NCI-H1930 (cell line): ENCODE measurements around the gene HCN2.

Experiments used
- DNase-seq, 2 experiments: peaks; one replicate each; lab custom pipeline; 2025; lab: John Stamatoyannopoulos, UW

HCN2 gene

DNA sequence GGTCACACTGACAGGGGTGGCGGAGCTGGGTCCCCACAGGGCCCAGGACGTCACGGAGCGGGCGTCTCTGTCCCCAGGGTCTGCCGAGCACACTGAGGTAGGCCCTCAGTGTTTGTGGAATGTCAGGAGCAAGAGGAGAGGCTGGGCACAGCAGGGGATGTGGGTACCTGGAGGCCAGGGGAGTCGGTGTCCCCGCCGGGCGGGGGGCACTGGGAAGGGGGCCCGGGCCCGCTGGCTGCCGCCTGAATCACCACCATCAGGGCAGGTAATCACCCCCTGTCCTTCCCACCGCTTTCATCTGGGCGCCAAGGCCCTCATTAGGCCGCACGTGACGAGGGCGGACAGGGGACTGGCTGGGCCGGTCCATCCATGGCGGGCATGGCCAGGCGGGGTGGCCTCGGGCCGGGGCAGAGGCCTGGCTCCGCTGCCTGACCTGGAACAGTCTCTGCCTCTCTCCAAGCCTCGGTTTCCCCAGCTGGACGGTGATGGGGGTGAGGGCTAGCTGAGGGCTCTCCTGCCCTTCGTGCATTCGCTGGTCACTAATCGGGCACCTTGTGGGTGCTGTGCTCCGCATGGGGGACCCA is 51.0 kb downstream of the HCN2 start:
- no peak for DNase-seq

DNA sequence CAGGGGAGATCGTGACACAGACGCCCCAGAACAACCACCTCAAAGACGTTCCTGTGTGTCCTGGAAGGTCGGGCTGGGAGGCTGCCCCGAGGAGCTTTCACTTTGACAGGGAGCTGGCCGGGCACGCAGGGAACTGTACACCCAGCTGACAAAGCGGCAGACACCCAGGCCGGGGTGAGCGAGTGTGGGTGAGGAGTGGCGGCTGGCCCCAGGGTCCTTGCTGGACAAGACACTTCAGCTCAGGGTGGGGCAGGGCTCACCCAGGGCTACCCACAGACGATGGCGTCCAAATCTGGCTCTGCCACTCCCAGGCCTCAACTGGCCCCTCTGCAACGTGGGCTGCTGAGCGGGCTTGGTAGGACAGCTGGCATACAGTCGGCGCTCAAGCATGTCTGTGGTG is 52.0 kb downstream of the HCN2 start:
- DNase-seq, result no peak

DNA sequence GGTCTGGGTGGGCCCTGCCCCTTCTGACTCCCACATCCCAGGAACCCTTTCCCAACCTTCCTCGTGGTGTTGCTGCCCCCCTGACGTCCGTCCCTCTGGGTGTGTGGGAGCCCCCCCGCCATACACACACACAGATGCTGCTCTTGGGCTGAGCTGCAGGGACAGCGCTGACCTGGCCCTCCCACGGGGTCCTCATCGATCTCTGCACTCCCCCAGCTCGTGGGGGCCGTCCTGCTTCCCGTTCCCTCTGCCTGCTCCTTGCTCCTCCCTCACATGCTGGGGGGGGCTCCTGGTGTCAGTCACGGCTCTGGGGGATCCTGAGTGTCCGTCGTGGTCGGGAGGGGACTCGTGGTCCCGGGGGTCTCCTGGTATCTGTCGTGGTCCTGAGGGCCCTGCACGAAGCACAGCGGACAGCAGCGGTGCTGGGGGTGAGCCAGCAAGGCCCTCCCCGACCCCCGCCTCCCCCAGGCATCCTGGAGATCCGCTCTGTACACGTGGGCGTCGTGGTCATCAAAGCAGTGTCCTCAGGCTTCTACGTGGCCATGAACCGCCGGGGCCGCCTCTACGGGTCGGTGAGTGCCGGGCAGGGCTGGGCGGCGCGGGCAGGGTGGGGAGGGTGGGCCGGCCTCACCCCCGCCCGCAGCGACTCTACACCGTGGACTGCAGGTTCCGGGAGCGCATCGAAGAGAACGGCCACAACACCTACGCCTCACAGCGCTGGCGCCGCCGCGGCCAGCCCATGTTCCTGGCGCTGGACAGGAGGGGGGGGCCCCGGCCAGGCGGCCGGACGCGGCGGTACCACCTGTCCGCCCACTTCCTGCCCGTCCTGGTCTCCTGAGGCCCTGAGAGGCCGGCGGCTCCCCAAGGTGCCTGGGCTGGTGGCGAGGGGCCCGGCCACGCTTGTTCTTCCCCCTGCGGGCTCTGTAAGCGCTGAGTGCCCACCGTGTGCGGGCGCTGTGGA is 53.4 kb downstream of the HCN2 start:
- DNase-seq, result no peak

DNA sequence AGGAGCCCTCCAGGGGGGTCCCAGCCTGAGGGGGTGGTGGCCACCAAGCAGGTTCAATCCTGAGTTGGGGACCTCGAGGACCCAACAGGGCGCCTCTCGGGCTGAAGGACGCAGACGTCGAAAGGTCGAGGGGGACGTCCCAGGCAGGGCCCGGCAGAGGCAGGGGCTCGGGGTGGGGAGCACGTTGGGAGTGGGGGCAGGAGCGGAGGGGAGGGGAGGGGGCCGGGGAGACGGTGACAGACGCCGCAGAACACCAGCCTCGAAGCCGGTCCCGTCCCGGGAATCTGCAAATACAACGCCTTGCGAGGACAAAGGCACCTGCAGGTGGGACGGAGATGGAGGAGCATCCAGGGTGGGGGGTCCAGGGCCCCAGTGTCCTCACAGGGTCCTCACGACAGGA is 54.1 kb downstream of the HCN2 start:
- DNase-seq, result no peak

DNA sequence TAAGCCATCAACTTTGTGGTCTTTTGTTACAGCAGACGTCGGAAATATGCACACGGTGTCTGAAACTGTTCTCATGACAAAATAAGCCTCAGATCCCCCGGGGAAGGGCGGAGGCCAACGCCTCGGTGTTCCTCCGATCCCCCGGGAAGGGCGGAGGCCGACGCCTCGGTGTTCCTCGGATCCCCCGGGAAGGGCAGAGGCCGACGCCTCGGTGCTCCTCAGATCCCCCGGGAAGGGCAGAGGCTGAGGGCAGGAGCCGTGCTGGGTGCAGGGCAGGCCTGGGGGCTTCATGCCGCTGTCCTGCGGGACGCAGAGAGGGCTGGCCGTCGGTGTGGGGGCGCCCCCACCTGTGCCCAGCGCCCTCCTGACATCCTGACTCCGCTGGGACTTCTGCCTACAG is 54.7 kb downstream of the HCN2 start:
- DNase-seq, result no peak

DNA sequence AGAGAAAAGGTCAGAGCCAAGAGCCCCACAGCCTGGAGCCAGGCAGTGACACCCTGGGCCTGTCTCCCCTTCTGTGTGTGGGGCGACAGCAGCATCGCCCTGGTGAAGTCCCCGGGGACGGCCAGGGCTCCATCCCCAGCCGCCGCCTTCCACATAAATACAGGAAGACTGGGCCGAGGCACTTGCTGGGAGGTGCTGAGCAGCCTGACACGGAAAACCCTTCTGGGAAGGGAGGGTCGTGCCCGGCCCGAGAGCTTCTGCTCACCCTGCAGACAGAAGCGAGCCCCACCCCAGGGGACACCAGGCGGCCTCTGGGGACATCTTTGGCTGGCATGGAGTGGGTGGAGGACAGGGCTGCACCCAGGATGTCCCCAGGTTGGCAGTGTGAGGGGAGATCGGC is 55.1 kb downstream of the HCN2 start:
- no peak for DNase-seq

DNA sequence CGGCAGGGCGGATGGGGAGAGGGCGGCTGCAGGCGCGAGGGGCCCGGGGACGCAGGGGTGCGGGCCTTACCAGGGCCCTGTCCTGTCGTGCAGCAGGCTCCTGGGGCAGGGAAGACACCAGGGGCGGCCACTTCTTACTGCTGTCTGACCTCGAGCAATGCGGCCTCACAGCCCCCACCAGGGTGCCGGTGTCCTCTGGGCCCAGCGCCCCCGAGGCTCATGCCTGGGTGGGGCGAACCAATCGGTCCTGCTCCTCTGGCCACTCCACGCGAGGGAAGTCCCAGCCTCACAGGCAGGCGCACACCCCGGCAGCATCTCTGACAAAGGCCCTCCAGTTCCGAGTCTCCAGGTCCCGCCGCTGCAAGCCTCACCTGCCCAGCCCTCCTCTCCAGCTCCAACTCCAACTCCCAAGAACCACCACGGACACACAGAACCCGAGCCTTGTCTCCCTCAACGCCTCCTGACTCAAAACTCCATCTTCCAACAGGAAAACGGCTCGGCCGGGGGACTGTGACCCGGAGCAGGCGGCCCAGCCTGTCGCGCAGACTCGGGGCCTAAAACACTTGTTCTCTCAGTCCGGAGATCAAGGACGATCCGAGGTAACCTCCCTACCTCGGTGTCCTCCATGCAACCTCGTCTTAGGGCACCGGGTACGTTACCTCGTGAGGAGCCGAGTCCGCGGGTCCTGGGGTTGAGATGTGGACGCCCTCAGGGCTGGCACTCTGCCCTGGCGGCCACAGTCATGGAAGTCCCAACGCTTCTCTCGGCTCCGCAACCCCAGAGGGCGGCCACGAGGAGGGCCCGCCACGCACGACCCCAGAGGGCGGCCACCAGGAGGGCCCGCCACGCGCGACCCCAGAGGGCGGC is 56.5 kb downstream of the HCN2 start:
- no peak for DNase-seq

DNA sequence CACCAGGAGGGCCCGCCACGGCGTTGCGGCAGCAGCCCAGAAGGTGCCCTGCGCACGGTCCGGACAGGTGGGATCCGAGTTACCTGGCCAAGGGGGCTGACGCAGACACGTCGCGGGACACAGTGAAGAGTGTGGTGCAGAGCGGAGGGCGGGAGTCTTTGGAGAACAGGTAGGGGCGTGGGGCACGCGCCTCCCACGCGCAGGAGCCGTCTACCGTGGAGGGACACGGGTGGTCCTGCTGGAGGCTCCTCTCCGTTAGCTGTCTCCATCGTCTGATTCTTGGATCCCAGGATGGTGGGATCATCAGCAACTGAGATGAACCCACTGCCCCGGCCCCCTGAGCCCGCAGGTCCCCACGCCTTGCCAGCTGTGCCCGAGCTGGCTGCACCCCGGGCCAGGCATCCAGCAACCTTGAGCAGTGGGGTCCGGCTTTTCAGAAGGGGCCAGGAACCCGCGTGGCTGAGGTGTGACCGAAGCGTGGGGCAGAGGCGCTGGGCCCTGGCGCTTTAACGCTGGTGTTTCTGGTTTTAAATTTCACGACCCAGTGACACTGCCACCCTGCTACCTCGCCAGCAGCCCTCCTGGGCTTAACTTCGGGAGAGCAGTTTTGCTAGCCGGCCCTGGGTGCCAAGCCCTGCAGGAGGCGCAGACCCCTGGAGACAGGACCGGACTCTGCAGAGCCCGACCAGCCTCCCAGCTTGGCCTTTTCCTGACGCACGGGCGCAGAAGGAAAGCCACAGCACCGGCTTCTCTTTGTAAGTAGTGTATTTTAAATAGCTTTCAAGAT is 57.3 kb downstream of the HCN2 start:
- no peak for DNase-seq

DNA sequence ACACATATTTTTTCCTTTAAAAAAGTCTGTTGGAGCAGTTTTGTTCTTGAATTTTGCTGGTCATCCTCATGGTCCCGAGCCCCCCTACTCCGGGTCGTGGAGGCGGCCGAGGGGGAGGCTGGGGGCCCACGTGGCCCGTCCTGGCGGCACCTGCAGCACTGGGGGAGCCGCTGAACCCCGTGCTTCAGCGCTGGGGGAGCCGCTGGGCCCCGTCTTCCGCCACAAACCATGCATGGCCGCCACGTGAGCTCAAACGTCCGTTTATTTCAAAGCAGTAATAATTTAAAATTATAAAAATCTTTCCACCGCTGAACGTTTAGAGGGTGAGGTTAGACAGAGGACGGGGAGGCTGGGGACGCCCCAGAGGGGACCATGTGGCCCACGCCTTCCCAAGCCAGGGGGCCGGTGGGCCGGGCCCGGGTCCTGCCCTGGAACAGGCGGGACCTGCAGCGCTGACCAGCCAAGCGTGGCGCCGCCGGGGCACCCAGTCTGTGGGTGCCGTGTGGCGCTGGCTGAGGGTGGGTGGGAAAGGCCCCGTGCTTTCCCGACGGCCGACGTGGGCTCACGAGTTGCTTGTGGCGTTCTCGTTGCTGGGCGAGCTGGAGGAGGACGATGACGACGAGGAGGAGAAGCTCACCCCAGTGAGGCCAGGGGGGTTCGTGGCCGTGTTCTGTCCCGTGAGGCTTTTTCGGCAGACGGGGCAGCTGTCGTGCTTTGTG is 58.0 kb downstream of the HCN2 start:
- DNase-seq, result no peak

DNA sequence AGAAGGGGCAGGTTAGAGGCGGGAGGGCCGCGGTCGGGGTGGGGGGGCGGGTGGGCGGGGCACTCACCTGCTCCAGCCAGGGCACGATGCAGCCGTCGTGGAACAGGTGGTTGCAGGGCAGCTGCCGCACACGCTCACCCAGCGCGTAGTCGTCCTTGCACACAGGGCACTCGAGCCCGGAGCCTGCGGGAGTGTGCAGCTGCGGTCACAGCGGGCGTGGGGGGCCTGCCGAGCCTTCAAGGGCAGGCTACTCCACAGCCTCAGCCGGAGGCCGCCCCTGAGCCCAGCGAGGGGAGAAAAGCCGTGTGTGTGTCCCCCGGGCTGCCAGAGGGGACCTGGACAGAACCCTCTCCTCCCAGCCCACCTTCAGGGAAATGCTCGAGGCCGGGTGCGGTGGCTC is 58.6 kb downstream of the HCN2 start:
- DNase-seq, result no peak

DNA sequence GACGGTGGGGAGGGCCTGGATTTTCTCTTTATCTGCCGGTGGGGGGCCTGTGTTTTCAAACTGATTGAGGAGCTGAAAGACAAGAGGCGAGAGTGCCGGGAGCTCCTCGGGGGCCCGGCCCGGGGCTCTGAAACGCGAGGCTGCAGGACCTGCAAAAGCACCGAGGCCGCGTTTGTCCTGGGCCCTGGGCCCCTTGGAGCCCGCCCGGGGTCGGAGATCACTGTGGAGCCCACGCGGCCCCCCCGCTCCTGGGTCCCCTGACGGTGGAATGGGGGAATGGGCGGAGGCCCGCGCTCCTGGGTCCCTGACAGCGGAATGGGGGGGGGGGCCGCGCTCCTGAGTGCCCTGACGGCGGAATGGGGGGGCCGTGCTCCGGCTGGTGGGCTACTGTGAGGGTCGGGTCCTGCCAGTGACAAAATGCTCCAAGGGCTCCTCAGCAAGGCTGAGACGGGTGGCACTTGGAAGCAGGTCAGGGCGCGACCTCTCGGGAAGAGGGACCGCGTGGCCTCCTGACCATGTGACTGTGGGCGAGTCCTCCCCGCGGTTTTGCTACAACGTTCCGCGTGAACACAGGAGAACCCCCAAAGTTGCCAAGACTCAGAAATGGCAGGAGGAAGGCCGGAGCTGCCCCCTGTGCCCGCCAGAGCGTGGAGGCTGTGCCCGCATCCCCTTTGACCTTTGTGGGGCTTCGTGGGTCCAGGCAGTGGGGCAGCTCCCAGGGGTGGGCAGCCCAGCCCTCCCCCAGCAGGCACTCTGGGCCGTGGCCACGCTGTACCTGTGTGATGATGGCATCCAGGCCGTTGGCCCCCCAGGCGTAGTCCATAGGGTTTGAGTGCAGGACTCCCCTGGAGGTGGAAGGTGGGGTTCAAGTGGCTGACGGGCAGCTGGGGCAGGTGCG is 59.5 kb downstream of the HCN2 start:
- DNase-seq, result no peak

DNA sequence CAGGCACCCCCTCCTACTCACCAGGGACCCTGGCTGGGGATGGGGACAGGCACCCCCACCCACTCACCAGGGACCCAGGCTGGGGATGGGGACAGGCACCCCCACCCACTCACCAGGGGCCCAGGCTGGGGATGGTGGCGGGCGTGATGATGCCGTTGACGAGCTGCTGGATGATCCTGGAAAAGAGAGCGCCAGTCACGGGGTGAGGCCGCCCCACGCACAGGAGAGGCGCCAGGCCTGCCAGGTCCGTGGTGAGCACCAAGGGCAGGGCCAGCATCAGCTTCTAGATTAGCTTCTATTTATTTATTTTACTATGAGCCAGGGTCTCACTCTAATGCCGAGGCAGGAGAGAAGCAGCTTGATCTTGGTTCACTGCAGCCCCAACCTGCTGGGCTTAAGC is 60.4 kb downstream of the HCN2 start:
- DNase-seq, result no peak

DNA sequence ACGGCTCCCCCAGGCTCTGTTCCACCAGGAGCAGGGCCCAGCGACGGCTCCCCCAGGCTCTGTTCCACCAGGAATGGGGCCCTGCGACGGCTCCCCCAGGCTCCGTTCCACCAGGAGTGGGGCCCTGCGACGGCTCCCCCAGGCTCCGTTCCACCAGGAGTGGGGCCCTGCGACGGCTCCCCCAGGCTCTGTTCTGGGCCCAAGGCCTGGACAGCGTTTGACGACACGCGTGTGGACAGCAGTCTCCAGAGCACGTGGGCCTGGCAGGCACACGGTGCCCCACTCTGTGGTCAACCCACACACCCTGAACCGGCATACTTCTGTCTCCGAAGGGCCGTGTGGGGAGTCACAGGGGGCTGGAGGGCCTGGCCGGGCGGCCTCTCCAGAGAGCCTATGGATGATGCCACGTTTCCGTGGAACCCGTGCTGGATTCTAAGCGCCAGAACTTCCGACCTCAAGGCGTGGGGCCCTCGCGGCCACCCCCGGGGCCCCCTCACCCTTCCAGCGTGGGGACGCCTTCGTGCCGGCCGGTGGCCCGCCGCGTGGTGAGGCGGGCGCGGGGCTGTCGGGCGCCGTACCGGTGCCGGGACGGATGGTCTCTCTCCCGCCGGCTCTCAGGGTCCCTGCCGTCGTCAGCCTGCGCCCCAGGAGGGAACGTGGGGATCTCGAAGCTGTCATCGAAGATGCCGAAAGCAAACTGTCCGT is 61.6 kb downstream of the HCN2 start:
- DNase-seq, result no peak

DNA sequence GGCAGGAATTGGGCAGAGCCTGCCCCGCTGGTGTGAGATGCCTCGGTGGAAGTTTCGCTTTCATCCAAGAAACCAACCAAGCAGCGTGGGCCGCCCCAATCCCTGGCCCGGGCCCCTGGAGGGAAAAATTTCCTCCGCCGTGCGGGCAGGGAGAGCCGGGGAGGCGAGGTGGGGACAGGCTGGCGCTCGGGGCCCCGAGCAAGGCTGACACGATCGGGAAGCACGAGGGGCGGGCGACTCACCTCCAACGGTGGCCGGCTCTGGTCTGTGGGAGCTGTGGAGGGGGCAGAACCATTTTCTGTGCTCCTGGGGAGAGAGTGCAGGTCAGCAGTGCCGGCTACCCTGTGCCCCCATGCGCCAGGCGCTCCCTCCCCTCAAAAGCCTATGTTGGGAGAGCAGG is 62.3 kb downstream of the HCN2 start:
- no peak for DNase-seq

DNA sequence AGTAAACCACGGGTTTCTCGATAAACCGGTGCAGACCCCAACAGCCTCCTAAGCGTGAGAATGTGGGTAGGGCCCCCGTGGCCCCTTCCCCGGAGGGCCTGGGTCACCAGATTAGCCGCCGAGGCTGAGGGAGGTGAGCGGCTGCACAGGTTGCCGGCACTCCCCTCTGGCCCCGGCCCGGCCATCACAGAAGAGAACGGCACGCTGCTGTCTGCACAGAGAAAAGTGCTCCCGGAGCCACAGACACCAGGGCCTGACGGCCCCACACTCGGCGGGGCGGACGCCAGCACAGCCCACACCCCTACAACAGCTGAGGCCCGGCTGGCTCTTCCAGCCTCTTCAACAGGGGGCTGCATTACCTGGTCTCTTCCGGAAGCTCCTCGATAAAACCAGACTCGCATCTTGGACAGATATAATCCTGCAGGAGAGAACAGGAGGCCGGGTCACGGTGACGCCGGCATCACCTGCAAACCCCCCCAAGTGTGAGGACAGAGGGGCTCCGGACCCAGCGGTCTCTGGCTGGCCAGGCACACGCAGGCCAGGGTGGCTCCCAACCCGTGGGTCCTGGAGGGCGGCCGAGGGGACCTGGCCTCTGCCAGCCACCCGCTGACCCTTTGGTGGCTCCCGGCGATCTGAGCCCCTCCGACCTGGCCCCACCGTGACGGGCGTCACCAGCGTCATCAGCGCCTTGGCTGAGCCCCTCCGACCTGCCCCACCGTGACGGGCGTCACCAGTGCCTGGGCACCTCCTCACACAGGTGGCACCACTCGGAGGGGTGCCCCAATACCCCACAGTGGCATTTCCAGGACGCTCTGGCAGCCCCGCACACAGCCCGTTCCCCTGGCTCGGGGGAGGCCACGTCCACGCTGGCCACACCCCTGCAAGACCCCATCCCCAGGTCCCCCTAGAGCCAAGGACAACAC is 63.0 kb downstream of the HCN2 start:
- no peak for DNase-seq

DNA sequence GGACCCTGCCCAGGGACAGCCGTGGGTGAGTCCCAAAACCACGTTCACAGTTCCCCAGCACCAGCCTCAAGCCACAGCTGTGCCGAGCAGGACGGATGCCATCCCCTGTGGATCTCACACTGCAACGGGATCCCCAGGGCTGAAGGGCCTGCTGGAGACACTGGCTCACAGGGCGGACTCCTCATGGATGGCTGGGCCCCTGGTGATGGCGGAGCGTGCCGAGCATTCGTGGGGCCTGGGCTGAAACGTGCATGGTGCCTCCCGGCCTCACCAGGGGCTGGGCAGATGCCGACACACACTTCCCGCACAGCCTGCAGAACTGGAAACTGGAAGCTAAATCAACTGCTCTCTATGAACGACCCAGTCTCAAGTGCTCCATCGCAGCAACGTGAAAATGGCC is 63.7 kb downstream of the HCN2 start:
- DNase-seq, result no peak

DNA sequence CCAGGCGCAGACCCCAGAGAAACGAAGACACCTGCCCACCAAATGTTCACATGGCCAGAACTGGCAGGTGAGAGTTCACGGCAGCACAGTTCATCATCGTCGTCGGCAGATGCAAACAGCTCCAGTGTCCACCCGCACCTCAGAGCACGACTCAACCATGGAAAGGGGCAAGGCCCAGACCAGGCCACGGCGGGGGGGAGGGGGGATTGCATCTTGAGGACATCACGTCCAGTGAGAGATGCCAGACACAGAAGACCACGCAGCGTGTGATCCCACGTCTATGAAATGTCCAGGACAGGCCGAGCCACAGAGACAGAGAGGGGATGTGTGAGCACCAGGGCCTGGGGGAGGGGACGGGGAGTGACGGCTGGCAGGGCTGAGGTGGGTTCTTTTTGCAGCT is 66.0 kb downstream of the HCN2 start:
- no peak for DNase-seq

DNA sequence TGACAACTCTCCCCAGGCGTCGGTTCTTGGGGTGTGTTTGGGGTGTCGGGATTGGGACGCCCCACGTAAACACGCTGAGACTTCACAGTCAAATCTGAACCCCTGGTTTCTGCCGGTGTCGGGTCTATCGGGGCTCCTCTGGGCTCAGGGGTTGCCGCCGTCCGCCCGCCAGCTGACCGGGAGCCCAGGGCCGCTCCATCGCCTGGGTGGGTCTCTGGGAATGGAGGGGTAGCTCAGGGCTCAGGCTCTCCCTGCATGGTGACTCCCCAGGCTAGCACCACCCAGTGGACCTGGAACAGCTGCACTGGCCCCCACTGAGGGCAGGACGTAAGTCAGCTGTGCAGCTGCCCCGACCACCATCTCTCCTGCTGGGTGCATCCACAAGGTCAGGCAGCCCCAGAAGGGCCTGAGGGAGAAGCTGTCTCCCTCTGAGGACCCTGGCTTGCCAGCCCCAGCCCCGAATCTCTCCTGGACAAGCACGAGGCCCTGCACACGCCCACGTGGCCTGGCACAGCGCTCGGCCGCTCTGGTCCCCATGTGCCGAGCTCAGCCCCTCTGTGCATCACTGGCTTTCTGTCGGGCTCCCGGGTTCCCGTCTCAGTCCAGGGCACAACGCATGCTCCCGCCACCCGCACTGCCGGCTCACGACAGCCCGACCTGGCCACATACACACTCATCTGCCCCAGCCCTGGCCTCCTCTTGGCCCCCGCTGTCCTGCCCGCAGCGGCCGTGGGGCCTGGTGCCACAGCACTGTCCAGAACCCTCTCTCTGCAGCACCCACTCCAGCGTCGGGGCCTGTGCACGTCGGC is 67.3 kb downstream of the HCN2 start:
- no peak for DNase-seq
